ENCODE data around the gene IQGAP3.

IQGAP3 gene

DNA sequence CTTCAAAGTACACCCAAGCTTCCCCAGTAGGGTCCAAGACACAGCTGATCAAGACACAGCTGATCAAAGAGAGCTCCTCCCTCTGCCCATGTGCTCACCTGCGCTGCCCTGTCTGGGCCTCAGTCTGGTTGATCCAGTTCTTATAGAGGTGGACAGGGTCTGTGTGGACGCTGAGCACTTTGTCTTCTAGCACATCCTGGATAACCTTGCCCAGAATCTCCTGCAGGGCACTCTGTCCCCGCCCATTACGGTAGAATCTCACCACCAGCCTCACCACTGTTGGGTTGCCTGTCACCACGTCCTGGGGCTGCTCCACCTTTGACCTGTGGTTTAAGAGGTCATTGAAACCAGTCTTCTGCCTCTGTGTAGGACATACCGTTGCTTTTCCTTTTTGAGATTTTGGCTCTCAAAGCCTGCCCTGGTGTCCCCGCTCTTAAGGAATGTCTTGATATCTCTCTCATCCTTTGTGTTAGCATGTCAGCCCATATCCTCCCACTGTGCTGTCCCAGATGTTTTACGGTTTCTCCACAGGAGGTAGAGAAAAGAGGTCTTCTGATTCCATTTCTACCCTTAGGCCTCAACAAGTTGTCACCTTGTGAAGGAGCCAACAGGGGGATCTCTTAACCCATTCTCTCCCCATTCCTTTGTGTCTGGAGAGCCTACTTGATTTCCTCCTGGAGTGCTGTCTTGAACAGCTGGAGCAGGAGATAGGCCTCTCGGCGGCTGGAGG is 33.5 kb downstream of the IQGAP3 start:
- WGBS = 84% methylated on average over 10 of the region's 10 CpGs
- H3K9ac ChIP-seq (ENCODE audit: low read depth, low read length) = no peak overlapping the region
- peaks cover 80% of the 10 kb centered on the region for H3K36me3 ChIP-seq (ENCODE audit: insufficient read depth, low read length)
- H3K27me3 ChIP-seq (ENCODE audit: insufficient read depth, low read length) = no peaks in the 10 kb centered on the region
- H3K9me3 ChIP-seq (ENCODE audit: insufficient read depth, low read depth, low read length) = no peaks in the 10 kb centered on the region
- H3K4me1 ChIP-seq (ENCODE audit: insufficient read depth, low read length) = no peaks in the 10 kb centered on the region
- H3K4me3 ChIP-seq (ENCODE audit: low read length) = no peak overlapping the region
- no peak overlapping the region for H3K27ac ChIP-seq (ENCODE audit: low read depth, low read length)

DNA sequence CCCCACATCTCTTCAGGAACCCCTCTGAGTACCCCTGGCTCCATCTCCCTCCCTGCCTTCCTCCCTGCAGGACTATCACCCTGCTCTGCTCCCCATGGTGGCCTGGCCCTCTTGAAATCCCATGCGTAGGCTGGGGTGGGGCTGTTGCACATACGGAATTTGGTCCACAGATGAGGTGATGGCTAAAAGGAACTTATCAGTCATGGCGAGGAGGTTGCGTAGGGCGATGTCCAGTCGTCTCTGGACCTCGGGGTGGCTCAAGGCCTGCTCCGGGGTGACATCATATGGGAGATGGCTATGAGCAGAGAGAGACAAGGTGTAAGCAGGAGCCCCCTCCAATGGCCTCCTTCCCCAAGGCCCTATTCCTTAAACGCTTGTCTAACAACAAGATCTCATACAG is 35.3 kb downstream of the IQGAP3 start:
- Histone ChIP-seq H3K9me3 (ENCODE audit: insufficient read depth, low read depth, low read length) (no peaks in the 10 kb centered on the region), H3K4me1 (ENCODE audit: insufficient read depth, low read length) (no peaks in the 10 kb centered on the region), H3K4me3 (ENCODE audit: low read length) (no peak overlapping the region), H3K36me3 (ENCODE audit: insufficient read depth, low read length) (peaks cover 89% of the 10 kb centered on the region), H3K27me3 (ENCODE audit: insufficient read depth, low read length) (no peaks in the 10 kb centered on the region), H3K27ac (ENCODE audit: low read depth, low read length) (no peak overlapping the region), H3K9ac (ENCODE audit: low read depth, low read length) (no peak overlapping the region)
- WGBS = 96% methylated on average over 9 of the region's 9 CpGs

- Histone ChIP-seq H3K4me3 (ENCODE audit: low read length) (no peak overlapping the region), H3K9ac (ENCODE audit: low read depth, low read length) (no peak overlapping the region), H3K4me1 (ENCODE audit: insufficient read depth, low read length) (no peaks in the 10 kb centered on the region), H3K9me3 (ENCODE audit: insufficient read depth, low read depth, low read length) (no peaks in the 10 kb centered on the region), H3K27ac (ENCODE audit: low read depth, low read length) (no peak overlapping the region), H3K27me3 (ENCODE audit: insufficient read depth, low read length) (no peaks in the 10 kb centered on the region), H3K36me3 (ENCODE audit: insufficient read depth, low read length) (peaks cover 83% of the 10 kb centered on the region)
- WGBS = 94% methylated on average over 12 of the region's 12 CpGs
Observed at GRCh38 chr1:156534424-156535060, 37.8 kb downstream of the IQGAP3 start.

DNA sequence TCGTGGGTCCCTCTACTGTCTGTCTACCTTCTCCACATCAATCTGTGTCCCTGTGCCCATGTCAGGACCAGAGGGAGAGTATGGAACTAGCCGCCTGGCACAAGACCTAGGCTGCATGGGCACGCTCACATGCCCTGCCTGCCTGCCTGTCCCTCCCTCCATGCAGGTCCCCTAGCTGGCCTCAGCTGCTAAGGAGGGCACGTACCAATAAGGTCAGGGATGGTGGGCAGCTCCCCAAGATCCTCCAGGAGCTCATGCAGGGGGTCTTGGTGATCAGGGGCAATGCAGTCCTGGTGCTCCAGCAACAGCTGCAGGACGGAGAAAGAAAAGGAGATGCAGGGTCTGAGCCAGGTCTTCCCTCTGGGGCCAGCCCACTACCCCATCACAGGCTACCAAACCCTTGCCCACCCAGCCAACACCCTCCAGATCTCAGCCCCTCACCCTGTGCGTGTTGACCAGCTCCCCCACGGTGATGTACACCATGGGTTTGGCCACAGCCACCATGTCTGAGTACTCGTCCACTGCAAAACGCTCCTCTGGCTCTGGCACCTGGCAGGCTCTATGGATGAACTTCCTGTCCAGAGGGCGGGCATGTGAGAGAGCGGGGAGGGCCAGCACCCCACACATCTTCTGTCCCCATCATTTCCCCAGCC is 38.7 kb downstream of the IQGAP3 start:
- H3K9me3 ChIP-seq (ENCODE audit: insufficient read depth, low read depth, low read length) = no peaks in the 10 kb centered on the region
- H3K36me3 ChIP-seq (ENCODE audit: insufficient read depth, low read length) = peaks cover 83% of the 10 kb centered on the region
- no peaks in the 10 kb centered on the region for H3K4me1 ChIP-seq (ENCODE audit: insufficient read depth, low read length)
- H3K9ac ChIP-seq (ENCODE audit: low read depth, low read length) = no peak overlapping the region
- H3K27me3 ChIP-seq (ENCODE audit: insufficient read depth, low read length) = no peaks in the 10 kb centered on the region
- H3K27ac ChIP-seq (ENCODE audit: low read depth, low read length) = no peak overlapping the region
- no peak overlapping the region for H3K4me3 ChIP-seq (ENCODE audit: low read length)
- 93% methylated on average over 11 of the region's 11 CpGs for WGBS

DNA sequence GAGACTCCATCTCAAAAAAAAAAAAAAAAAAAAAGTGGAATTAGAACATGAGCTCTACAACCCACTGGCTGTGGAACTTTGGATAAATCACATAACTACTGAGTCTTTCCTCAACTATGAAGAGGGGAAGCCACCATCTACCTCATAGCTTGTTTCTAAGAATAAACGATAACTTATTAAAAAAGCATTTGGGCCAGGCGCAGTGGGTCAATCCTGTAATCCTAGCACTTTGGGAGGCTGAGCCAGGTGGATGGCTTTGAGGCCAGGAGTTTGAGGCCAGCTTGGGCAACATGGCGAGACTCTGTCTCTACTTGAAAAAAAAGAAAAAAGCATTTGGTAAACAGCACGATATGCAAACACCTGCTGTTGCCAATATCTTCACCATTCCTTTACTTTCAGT is 40.0 kb downstream of the IQGAP3 start:
- H3K27me3 ChIP-seq (ENCODE audit: insufficient read depth, low read length) = no peaks in the 10 kb centered on the region
- H3K4me1 ChIP-seq (ENCODE audit: insufficient read depth, low read length) = no peaks in the 10 kb centered on the region
- H3K9ac ChIP-seq (ENCODE audit: low read depth, low read length) = no peak overlapping the region
- peaks cover 85% of the 10 kb centered on the region for H3K36me3 ChIP-seq (ENCODE audit: insufficient read depth, low read length)
- no peaks in the 10 kb centered on the region for H3K9me3 ChIP-seq (ENCODE audit: insufficient read depth, low read depth, low read length)
- WGBS = 100% methylated on average over 3 of the region's 4 CpGs
- H3K4me3 ChIP-seq (ENCODE audit: low read length) = no peak overlapping the region
- H3K27ac ChIP-seq (ENCODE audit: low read depth, low read length) = no peak overlapping the region

GRCh38 chr1:156530006-156530405 is 42.4 kb downstream of the IQGAP3 start:
- no peak overlapping the region for H3K27ac ChIP-seq (ENCODE audit: low read depth, low read length)
- no peaks in the 10 kb centered on the region for H3K27me3 ChIP-seq (ENCODE audit: insufficient read depth, low read length)
- H3K36me3 ChIP-seq (ENCODE audit: insufficient read depth, low read length) = peaks cover 66% of the 10 kb centered on the region
- no peaks in the 10 kb centered on the region for H3K9me3 ChIP-seq (ENCODE audit: insufficient read depth, low read depth, low read length)
- no peak overlapping the region for H3K4me3 ChIP-seq (ENCODE audit: low read length)
- H3K9ac ChIP-seq (ENCODE audit: low read depth, low read length) = no peak overlapping the region
- H3K4me1 ChIP-seq (ENCODE audit: insufficient read depth, low read length) = peaks cover 11% of the 10 kb centered on the region; the same call in 1 of the 2 replicates
- WGBS = 94% methylated on average over 18 of the region's 18 CpGs

DNA sequence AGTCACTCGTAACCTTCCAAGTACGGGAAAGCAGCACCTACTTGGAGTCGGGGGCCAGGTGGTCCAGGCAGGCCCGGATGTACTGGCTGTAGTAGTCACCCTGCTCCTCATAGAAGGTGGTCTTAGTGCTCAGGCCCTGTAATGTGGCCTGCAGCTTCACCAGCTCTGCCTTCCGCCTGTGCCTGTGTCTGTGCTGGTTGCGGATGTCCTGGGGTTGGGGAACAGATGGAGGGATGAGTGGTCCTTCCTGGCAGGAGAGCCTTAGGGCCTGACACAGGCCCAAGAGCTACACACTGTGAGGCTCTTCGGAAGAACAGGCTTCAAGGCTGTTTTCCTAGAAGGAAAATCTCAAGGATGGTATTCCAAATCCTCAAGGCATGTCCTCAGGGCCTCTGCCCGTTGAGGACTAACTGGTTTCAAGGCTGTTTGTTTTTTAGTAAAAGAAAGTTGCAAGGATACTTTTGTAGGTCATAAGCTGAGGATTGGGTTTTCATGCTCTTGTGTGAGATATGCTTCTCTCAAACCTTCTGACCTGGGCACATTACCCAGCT is 43.4 kb downstream of the IQGAP3 start:
- Histone ChIP-seq H3K9ac (ENCODE audit: low read depth, low read length) (no peak overlapping the region), H3K9me3 (ENCODE audit: insufficient read depth, low read depth, low read length) (no peaks in the 10 kb centered on the region), H3K27ac (ENCODE audit: low read depth, low read length) (no peak overlapping the region), H3K27me3 (ENCODE audit: insufficient read depth, low read length) (no peaks in the 10 kb centered on the region), H3K36me3 (ENCODE audit: insufficient read depth, low read length) (peaks cover 62% of the 10 kb centered on the region), H3K4me3 (ENCODE audit: low read length) (no peak overlapping the region), H3K4me1 (ENCODE audit: insufficient read depth, low read length) (peaks cover 11% of the 10 kb centered on the region; the same call in 1 of the 2 replicates)
- WGBS = 93% methylated on average over 8 of the region's 8 CpGs

- Histone ChIP-seq H3K4me1 (ENCODE audit: insufficient read depth, low read length) (peaks cover 11% of the 10 kb centered on the region; the same call in 1 of the 2 replicates), H3K4me3 (ENCODE audit: low read length) (no peak overlapping the region), H3K9ac (ENCODE audit: low read depth, low read length) (no peak overlapping the region), H3K27me3 (ENCODE audit: insufficient read depth, low read length) (no peaks in the 10 kb centered on the region), H3K9me3 (ENCODE audit: insufficient read depth, low read depth, low read length) (no peaks in the 10 kb centered on the region), H3K36me3 (ENCODE audit: insufficient read depth, low read length) (peaks cover 55% of the 10 kb centered on the region), H3K27ac (ENCODE audit: low read depth, low read length) (no peak overlapping the region)
- 86% methylated on average over 5 of the region's 5 CpGs for WGBS
Observed at GRCh38 chr1:156528231-156528630, 44.1 kb downstream of the IQGAP3 start.

- H3K27me3 ChIP-seq (ENCODE audit: insufficient read depth, low read length) = no peaks in the 10 kb centered on the region
- WGBS = 96% methylated on average over 2 of the region's 2 CpGs
- peaks cover 11% of the 10 kb centered on the region; the same call in 1 of the 2 replicates for H3K4me1 ChIP-seq (ENCODE audit: insufficient read depth, low read length)
- H3K27ac ChIP-seq (ENCODE audit: low read depth, low read length) = no peak overlapping the region
- H3K4me3 ChIP-seq (ENCODE audit: low read length) = no peak overlapping the region
- H3K9me3 ChIP-seq (ENCODE audit: insufficient read depth, low read depth, low read length) = no peaks in the 10 kb centered on the region
- H3K9ac ChIP-seq (ENCODE audit: low read depth, low read length) = no peak overlapping the region
- H3K36me3 ChIP-seq (ENCODE audit: insufficient read depth, low read length) = peaks cover 48% of the 10 kb centered on the region
Observed at GRCh38 chr1:156527584-156527983, 44.8 kb downstream of the IQGAP3 start.

GRCh38 chr1:156525856-156526489 is 46.4 kb downstream of the IQGAP3 start:
- H3K4me3 ChIP-seq (ENCODE audit: low read length) = no peak overlapping the region
- peaks cover 41% of the 10 kb centered on the region for H3K36me3 ChIP-seq (ENCODE audit: insufficient read depth, low read length)
- 80% methylated on average over 2 of the region's 2 CpGs for WGBS
- peaks cover 11% of the 10 kb centered on the region; the same call in 1 of the 2 replicates for H3K4me1 ChIP-seq (ENCODE audit: insufficient read depth, low read length)
- H3K9me3 ChIP-seq (ENCODE audit: insufficient read depth, low read depth, low read length) = no peaks in the 10 kb centered on the region
- no peak overlapping the region for H3K9ac ChIP-seq (ENCODE audit: low read depth, low read length)
- no peaks in the 10 kb centered on the region for H3K27me3 ChIP-seq (ENCODE audit: insufficient read depth, low read length)
- H3K27ac ChIP-seq (ENCODE audit: low read depth, low read length) = no peak overlapping the region
